ENCODE measurements around the gene NHP2.

Gene NHP2

DNA sequence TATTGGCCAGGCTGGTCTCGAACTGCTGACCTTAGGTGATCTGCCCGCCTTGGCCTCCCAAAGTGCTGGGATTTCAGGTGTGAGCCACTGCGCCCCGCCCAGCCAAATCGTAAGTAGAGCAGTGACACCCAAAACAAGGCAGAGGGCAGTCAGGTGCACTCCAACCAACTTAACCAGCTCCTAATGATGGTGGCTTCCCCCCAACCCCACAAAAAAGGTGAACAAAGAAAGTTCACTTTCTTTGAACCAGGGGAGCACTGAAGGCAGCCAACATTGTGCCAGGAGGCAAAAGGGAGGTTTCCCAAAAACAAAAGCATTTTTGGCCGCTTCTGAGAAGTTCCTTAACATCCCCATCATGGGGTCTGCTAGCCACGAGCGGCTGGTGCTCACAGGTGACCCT is 23.9 kb upstream of the NHP2 start:
- in situ Hi-C loops (cut with MboI; ENCODE audit: low sequenced_read_pairs): no loop called here

DNA sequence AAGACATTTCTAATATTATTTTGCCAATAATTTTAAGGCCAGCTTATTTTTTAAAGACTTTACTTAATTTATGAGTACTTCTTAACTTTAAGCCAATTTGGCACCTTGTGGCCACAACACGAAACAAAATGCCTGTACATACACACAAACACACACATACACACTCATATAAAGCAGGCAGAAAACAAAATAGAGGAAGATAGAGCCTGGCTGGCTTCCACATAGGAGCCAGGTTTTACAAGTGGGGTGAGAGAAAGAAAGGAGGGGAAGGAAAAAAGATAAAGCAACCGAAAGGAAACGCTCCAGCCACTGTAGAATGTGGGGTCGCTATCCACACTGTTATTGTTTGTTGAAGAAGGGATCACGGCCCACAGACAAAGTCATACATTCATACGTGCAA is 23.1 kb upstream of the NHP2 start:
- in situ Hi-C loops (cut with MboI; ENCODE audit: low sequenced_read_pairs): no loop called here

DNA sequence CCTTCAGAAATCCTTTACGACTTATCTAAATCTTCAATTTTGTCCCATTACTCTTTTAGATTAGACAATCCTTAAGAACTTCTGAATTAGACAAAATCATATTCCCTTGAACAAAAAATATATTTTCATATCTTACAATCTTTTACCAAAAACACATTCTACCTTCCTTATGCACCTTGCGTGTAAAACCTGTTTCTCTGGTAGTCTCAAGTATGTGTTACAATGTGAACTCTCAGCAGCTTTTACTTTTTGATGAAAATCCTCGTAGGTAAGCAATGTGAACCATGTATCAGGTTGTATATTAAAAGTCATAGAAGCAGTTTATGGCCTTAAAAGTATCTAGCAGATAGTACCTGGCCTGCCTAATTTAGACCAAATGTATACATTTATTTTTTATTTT is 20.8 kb upstream of the NHP2 start:
- in situ Hi-C loops (cut with MboI; ENCODE audit: low sequenced_read_pairs): no loop called here

DNA sequence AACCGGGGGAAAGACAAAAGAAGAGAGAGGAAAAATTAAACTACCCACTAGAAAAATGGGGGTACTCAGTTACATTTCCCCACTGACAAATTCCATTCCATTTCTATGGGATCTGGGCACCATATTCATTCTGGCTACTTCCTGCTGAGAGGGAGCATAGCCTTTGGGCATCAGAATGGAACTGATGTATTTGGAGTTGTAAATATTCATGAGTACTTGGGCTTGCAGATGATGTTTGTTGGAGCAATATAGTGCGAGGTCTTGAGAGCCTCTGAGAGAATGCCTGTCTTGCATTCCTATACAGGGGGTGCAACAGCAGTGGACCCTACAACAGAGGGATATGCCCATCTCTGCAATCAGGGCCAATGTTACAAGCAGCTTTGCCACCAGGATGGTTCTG is 16.8 kb upstream of the NHP2 start:
- in situ Hi-C loops (cut with MboI; ENCODE audit: low sequenced_read_pairs): no loop called here

DNA sequence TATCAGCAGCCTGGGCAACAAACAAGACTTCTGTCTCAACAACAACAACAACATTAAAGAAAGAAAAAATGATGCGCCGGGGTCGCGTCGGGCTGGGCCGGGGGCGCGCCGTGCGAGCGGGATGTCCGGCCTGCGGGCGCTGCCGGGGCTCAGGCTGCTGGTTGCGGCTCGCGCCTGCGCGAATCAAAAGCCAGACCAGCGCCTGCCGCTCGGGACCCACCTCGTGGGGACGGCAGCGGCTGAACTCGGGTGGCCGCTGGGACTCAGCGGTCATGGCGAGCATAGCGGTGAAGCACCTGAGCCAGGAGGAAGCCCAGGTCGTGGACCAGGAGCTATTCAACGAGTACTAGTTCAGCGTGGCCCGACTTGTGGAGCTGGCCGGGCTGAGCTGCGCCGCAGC is 11.9 kb upstream of the NHP2 start:
- in situ Hi-C loops (cut with MboI; ENCODE audit: low sequenced_read_pairs): no loop called here

DNA sequence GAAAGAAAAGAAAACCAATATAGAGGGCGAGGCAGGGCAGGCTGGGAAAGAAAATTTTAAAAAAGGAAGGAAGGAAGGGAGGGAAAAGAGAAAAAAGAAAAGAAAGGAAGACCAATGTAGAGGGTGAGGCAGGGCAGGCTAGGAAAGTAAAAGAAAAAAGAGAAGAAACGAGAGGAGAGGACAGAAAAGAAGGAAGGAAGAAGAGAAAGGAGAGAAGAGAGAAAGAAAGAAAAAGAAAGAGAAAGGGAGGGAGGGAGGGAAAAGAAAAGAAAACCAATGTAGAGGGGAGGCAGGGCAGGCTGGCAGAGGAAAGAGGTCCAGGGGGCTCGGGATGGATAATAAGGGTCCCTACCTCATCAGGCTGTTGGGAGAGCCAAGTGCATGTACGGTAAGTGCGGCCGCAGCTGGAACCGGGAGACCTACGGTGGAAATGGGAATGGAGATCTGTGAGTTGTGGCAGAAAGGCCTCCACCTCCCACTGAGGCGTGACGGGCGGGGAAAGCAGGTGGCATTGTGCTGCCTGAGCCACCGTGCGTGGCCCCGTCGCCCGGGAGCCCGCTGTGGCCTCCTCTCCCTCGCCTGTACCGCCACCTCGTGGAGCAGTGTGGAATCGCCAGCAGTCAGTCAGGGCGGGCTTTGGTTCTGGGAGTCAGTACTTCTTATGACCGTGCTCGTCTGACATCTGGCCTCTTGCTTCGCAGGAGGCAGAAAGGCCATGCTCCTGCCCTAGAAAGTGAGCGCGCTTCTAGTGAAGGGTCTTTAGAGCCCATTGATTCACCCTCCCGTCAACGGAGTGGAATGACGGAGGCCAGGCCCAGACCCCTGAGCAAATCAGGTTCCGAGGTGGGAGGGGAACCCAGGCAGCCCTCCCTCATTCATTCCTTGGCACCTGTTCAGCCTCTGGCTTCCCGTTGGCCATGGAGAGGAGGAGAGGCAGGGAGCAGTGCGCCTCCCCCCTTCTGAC is 10.4 kb upstream of the NHP2 start:
- in situ Hi-C loops (cut with MboI; ENCODE audit: low sequenced_read_pairs): no loop called here

DNA sequence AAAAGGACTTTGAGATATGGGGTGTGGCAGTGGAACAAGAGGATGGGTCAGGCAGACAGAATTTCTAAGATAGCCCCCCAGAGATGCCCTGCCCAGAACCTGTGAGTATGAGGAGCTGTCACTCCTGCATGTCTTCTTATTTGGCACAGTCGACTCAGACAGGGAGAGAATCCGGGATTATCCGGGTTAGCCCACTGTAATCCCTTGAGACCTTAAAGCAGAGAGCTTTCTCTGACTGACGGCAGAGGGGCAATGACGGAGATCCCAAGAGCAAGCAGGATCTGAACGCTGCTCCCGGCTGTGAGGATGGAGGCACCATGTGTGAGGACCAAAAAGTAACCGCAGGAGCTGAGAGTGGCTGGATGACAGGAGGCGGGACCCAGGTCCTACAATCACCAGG is 8.8 kb upstream of the NHP2 start:
- in situ Hi-C loops (cut with MboI; ENCODE audit: low sequenced_read_pairs): no loop called here

DNA sequence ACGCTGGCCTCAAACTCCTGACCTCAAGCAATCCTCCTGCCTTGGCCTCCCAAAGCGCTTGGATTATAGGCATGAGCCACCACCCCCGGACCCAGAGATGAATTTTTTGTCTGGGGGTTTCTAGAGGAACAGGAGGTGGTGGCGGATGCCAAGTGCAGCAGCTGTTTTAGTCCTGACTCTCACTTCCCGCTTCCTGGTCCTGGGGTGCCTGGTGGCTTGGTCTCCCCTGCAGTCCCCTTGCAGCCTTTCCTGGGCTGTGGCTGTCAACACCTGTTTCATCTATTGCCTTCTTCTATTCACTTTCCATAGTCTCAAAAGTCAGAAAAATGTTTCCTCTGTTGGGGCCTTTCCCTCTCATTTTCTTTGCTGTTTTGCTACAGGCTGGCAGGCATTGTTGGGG is 6.5 kb upstream of the NHP2 start:
- in situ Hi-C loops (cut with MboI; ENCODE audit: low sequenced_read_pairs): no loop called here

DNA sequence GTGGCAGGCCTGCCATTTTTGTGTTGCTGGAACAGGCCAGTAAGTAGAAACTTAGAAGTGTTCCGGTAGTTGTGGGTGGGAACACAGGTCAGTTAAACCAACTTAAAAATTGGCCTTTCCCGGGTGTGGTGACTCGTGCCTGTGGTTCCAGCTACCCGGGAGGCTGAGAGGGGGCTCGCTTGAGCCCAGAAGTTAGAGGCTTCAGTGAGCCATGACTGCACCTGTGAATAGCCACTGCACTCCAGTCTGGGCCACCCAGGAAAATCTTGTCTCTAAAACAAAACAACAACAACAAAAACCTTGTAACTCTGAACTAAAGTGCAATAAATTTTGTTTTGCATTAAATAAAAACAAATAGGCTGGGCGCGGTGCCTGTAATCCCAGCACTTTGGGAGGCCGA is 1.4 kb upstream of the NHP2 start:
- in situ Hi-C loops (cut with MboI; ENCODE audit: low sequenced_read_pairs): no loop called here

DNA sequence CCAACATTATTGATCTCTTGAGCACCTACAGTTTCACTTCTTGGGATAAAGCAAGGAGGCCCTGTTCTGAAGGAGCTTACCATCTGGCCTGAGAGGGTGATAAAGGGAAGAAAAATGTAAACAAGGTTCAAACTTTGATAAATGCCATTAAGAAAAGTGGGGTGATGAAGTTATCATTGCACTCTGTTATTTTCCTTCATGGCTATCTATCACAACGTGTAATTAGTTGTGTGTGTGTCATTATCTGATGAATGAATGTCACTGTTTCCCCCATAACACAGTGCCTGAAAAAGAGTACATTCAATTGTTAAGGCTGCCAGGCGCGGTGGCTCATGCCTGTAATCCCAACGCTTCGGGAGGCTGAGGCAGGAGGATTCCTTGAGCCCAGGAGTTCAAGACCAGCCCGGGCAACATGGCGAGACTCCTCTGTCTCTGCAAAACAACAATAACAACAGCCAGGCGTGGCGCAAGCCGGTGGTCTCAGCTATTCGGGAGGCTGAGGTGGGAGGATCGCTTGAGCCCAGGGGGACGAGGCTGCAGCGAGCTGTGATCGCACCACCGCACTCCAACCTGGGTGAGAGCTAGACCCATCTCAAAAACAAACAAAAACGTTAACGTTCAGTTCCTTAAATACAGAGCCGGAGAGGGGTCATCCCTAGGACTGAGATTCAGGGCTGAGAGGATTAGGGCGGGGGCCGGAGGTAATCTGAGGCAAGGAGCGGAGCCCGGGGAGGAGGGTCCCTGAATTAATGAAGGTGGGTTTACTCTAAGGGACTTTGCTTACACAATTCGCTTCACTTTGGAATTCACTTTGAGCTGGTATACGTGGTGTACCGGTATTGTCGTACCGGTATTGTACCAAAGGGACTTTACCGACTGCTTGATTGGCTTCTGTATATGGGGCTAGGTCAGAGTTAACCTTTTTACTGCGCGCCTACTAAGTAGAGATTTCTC is 917 bp downstream of the NHP2 start:
- in situ Hi-C loops (cut with MboI; ENCODE audit: low sequenced_read_pairs): no loop called here

DNA sequence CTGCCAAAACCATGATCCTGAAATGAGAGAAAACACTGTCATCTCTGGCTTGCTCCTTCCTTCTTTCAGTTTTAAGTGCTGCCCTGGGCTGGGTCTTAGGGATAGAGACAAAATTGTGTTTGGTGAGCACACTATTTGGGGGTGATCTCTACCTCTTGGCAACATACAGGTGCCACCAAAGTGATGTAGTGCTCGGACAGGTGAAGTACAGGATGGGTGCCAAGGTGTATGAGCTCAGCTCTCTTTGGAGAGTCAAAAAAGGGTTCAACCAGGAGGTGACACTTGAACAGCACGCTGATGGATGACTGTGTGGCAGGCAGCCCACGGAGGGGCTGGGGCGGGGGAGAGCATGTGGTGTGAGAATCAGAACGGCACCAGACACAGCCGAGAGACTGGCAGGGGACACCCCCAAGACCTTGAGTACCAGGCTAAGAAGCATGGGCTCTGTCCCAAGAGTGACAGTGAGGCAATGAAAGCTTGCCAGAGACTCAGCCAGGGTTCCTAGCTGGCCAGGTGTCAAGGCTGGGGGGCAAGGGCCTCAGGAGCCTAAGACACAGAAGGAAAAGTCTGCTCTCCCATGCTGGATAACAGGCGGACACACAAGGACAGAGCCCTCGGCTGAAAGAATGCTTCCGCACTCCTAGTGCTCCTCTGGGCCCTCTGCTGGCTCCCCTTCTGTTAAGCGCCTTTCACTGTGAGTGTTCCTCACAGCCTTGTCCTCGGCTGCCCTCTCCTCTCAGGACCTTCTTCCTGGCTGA is 2.5 kb downstream of the NHP2 start:
- in situ Hi-C loops (cut with MboI; ENCODE audit: low sequenced_read_pairs): no loop called here

DNA sequence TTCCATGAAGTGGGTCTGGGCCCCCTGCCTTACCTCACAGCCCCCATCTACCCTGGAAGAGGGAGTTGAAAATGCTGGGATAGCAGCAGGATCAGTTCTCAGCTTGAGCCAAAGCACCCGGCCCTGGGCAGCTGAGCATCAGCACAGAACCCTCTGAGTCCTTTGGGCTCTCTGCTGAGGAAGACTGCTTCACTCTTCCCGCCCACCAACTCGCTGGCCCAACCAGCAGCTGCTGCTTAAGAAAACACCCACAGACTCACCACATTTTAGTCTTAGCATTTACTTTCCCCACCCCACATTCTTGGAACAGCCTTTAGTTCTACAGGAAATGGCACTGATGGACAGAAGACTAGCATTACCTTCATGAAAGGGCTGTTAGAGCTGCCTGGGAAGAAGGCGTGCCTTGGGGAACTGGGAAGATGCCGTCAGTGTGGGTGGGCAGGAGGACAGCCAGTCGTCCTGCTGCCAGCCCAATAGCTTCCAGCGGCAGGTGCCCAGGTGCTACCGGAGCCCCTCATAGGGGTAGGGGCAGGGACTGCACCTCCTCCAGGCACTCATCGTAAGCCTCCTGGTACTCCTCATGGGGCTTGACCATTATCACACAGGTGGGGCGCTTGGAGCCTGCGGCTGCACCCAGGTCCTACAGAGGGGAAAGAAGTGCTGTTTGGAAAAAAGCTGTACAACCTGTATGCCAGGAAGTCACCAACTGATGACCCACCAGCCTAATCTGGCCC is 4.3 kb downstream of the NHP2 start:
- in situ Hi-C loops (cut with MboI; ENCODE audit: low sequenced_read_pairs): no loop called here

DNA sequence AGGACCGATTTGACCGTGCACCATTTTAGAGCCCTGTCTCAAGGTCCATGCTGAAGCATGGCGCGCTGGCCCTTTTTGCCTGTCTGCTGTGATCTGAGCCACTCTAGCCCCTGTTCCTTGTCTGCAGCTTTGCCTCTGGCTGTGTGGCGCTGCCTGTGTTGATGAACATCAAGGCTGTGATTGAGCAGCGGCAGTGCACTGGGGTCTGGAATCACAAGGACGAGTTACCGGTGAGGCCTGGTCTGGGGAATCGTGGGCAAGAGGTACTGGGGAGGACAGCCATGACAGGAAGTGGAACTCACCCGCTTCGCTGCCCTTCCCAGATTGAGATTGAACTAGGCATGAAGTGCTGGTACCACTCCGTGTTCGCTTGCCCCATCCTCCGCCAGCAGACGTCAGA is 6.3 kb downstream of the NHP2 start:
- in situ Hi-C loops (cut with MboI; ENCODE audit: low sequenced_read_pairs): no loop called here

DNA sequence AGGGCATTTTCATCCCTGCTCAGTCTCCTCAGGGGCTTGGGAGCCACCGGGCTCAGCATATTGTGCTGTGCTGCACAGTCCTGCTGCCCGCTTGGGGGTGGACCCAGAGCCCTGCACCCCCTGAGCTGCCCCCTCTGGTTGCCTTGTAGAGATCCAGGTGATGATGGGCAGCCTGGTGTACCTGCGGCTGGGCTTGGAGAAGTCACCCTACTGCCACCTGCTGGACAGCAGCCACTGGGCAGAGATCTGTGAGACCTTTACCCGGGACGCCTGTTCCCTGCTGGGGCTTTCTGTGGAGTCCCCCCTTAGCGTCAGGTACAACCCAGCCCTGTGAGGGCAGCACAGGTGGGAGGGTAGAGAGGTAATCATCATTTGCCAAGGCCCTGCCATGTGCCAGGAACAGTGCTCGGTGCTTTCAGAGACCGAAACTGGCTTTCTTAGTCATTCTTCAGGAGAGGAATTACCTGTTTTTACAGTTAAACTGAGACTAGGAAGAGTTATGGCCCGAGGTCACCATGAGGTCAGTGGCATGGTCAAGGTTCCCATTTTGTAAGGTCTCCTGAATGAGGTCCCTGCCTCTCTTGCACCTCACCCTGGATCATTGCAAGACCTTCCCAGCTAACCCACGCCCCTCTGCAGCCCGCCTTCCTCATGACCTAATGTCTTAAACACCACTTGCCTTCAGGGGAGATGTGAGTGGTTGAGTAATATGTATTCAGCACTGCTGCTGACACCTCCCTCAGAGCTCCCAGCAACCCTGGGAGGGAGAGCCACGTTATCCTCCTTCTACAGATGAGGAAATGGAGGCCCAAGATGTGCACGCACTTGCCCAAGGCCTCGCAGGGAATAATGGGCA is 7.5 kb downstream of the NHP2 start:
- in situ Hi-C loops (cut with MboI; ENCODE audit: low sequenced_read_pairs): no loop called here

DNA sequence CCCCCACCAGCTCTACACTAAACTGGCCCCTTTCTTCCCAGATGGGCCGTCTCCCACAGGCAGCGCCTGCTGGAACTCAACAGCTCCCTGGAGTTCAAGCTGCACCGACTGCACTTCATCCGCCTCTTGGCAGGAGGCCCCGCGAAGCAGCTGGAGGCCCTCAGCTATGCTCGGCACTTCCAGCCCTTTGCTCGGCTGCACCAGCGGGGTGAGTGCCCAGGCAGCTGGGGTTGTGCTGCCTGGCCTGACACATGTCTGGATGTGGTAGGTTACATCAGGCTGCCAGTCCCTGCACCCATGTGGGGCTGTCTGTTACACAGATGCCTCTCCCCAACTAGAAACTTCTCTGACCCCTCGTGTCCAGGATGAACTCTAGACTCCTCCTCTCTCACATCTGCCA is 9.8 kb downstream of the NHP2 start:
- in situ Hi-C loops (cut with MboI; ENCODE audit: low sequenced_read_pairs): no loop called here

DNA sequence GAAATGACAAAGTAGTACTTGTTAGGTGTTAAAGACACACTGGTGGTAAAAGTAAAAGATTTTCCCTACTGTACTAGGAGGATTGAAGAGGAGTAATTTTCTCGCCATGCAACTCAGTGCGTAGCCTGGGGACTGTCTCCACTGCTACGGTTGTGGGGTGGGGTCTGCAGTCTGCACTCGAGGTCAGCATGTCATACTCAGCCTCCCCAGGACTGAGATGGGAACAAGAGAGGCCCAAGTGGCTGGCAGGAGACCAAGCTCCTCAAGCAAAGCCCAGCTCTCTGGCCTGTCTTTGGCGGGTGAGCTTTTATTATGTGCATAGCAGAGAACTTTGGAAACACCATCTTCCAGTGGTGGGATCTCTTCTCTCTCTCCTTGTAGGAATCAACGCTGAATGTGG is 10.4 kb downstream of the NHP2 start:
- in situ Hi-C loops (cut with MboI; ENCODE audit: low sequenced_read_pairs): no loop called here

DNA sequence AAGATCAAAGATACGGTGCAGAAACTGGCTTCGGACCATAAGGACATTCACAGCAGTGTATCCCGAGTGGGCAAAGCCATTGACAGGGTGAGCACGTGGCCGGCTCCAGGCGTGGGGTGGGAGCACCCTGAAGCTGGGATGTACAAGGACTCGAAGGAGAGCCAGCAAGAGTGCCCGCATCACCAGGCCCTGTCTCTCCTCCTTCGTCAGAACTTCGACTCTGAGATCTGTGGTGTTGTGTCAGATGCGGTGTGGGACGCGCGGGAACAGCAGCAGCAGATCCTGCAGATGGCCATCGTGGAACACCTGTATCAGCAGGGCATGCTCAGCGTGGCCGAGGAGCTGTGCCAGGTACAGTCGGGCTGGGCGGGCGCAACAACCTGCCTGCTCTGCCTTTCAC is 11.0 kb downstream of the NHP2 start:
- in situ Hi-C loops (cut with MboI; ENCODE audit: low sequenced_read_pairs): no loop called here

DNA sequence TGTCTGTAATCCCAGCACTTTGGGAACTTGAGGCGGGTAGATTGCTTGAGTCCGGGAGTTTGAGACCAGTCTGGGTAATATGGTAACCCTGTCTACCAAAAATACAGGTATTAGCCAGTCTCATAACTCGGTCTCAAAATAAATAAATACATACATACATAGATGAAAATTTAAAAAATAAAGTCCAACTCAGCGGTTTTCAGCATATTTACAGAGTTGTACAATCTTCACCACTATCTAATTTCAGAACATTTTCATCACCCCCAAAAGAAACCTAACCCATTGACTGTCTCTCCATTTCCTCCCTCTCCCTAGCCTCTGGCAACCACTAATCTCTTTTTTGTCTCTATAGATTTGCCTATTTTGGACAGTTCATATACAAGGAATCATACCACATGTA is 12.1 kb downstream of the NHP2 start:
- in situ Hi-C loops (cut with MboI; ENCODE audit: low sequenced_read_pairs): no loop called here

DNA sequence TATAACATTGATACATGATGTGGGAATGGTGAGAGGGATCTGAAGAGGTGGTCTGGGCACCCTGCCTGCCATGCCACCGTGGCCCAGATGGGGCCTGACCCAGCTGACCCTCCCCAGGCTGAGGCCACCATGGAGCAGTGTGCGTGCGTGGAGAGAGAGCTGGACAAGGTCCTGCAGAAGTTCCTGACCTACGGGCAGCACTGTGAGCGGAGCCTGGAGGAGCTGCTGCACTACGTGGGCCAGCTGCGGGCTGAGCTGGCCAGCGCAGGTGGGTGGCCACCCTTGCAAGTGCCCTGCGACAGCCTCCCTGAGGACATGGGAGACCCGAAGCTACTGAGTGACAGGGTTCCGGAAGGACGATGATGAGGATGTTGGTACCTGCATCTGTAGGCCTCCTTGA is 15.7 kb downstream of the NHP2 start:
- in situ Hi-C loops (cut with MboI; ENCODE audit: low sequenced_read_pairs): no loop called here

DNA sequence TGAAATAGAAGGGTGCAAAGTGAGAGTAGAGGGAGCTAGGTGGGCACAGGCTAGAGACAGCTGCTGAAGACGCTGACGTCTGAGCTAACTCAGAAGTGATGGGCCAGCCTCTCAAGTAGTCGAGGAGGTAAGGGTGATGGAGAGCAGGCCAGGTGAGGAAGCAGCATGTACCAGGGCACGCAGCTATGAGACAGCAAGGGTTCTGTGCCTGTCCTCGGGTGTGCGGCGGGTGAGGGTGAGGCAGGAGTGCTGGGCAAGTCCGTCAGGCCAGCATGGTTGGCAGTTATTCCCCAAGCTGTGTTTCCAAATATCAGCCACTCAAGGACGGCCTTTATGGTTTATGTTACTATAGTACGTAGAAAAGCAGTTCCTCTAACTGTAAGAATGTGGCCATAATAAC is 16.7 kb downstream of the NHP2 start:
- in situ Hi-C loops (cut with MboI; ENCODE audit: low sequenced_read_pairs): no loop called here
